Upper lobe of left lung (tissue), 6 donors: ENCODE data around the gene PRIMPOL. TPM values are rescaled to one million over a fixed set of nuclear protein-coding genes. Genes with fewer than 3 reads are reported as not detected.

Experiments used
- ATAC-seq, 2 donors: fragments of 200-7000 bp; cut with Tn5 transposase; one replicate each; pipeline ENCODE4 v1.9.1; 2022; ENCODE audit warnings: mild to moderate bottlenecking in 2 of 2, moderate library complexity in 2 of 2; ENCODE audit not compliant: low FRiP score in 2 of 2
- DNase-seq, 2 donors: peaks; one replicate each; pipeline ENCODE4 v3.0.0-alpha.2; 2019 to 2020
- H3K27ac ChIP-seq, 4 donors: fragments of 200-600 bp; sonication (generic); one replicate each; pipeline ENCODE4 v1.5.1; 2016 to 2019
- H3K27me3 ChIP-seq, 4 donors: fragments of 200-600 bp; sonication (generic); one replicate each; pipeline ENCODE4 v1.5.1; 2017 to 2019
- H3K36me3 ChIP-seq, 4 donors: fragments of 200-600 bp; sonication (generic); one replicate each; pipeline ENCODE4 v1.5.1; 2016 to 2019
- H3K4me1 ChIP-seq, 4 donors: fragments of 200-600 bp; sonication (generic); one replicate each; pipeline ENCODE4 v1.5.1; 2018 to 2019
- H3K4me3 ChIP-seq, 4 donors: fragments of 200-600 bp; sonication (generic); one replicate each; pipeline ENCODE4 v1.5.1; 2017 to 2019; ENCODE audit warnings: mild to moderate bottlenecking in 2 of 4, moderate library complexity in 1 of 4
- H3K9me3 ChIP-seq, 4 donors: fragments of 200-600 bp; sonication (generic); one replicate each; pipeline ENCODE4 v1.5.1; 2018 to 2019
- EP300 ChIP-seq, 4 donors: sonication (generic); formaldehyde crosslinking; IDR thresholded peaks; one replicate each; pipeline ENCODE4 v1.5.1; 2017; ENCODE audit warnings: antibody characterized with exemption in 4 of 4, control low read depth in 2 of 4
- POLR2A ChIP-seq, 4 donors: fragments of 450-650 bp; IDR thresholded peaks; one replicate each; pipeline ENCODE4 v1.5.1; 2016 to 2017; ENCODE audit warnings: antibody characterized with exemption in 4 of 4, mild to moderate bottlenecking in 2 of 4
- POLR2AphosphoS5 ChIP-seq, 2 donors: sonication (generic); formaldehyde crosslinking; IDR thresholded peaks; one replicate each; pipeline ENCODE4 v1.5.1; 2017; ENCODE audit warnings: antibody characterized with exemption in 2 of 2
- WGBS, 2 donors: methylation state at CpG; one replicate each; pipeline ENCODE4 v1.1.5; 2017 to 2018; 5-methylcytosine and 5-hydroxymethylcytosine counted together
- total RNA-seq, 6 donors: library from RNA; depleted of rRNA in 4 of 6; stranded (reverse); fragments of >200 nt in 4 of 6; gene quantifications; one replicate each; pipeline versions ENCODE4 v1.1.0 to v1.2.1, GENCODE V29; 2016 to 2021
- TF ChIP-seq, protein P1 (sequence below), 6 experiments: fragments of 450-650 bp in 4 of 6; fragments of 200-600 bp in 2 of 6; sonication (generic) in 2 of 6; IDR thresholded peaks; one replicate each; pipeline ENCODE4 v1.5.1; 2016 to 2019; ENCODE audit warnings: antibody characterized with exemption in 6 of 6
- donor health status: DM: no; HTN: no; CAD: no; lungs with moderate emphysema.
- donor health status: DM: no; HTN: yes; CAD: no; lungs with severe emphysema.

PRIMPOL gene
- total RNA-seq, 6 donors from 2014 or later, result 7.0 to 21.0 (median 13.3) TPM

DNA sequence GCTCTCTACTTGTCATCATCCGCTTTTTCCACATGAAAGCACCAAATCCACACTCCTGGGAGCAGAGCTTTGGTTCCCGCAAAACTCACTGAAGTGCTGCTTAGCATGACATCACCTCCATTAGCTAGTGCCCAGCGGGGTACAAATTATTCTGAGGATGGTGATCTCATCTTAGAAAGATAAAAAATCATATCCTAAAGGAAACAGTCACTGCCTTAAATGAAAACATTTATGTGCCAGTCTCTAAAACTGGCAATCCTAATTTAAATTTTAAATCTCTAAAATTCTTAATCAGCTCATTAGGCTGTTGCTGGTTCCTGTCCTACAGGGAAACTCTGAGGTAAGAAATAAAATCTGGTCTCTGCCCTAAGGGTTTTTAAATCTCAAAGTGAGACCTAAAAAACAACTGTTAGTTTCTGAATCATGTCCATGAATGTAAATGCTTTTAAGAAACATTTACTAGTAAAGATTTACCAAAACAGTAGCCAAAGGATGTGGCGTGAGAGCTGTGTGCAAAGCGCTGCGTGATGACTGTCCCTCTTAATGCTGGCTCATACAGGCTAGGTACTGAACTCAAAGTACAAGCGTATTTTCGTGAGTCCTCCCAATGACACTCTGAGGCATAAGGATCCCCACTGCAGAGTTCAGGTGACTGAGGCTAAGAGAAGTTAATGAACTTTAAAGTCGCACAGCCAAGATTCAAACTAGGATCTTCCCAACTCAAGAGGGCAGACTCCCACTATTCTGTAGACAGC, 4.8 kb upstream of the PRIMPOL start:
- 82 to 83% methylated on average over 9 of the region's 9 CpGs for WGBS, 2 donors
- H3K27ac ChIP-seq, result peak overlapping the region in 1 of 4 donors; percentile 20

DNA sequence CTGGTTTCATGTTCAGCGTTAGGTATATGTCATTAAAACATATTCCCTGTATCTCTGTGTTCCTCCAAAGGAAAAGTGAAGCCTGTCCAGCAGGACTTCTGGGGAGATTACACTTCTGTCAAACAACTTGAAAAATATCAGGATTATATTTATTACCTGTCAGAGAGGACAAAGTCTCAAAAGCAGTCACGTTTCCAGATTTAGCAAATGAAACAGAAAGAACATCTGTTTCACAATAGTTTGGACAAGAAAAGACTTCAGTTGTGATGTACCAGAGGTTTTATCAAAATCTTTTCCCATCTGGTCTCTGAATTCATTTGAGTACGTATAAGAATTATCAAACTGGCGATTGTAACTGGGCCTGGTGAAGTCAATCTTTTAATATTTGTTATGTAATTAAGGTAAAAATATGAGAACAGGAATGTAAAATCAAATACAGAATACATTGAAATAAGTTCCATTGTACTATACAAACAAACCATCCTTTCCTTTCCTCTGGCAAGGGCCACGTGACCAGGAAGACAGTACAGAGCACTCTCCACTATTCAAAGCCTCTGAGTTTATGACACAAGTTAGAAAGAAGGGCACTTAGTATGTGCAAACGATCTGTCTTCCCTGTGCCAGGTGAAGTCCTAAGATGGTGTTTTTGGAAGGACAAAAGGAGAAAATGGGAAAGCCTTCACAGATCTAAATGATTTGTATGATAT, 3.5 kb upstream of the PRIMPOL start:
- Histone ChIP-seq H3K4me1 (peaks cover 34 to 54% (median 42%) of the 10 kb centered on the region in 4 donors), H3K27me3 (no peaks in the 10 kb centered on the region), H3K36me3 (peaks cover 0 to 3% (median 0%) of the 10 kb centered on the region in 4 donors), H3K27ac (peak overlapping the region in 2 of 4 donors; percentile 13 to 20), H3K4me3 (no peak overlapping the region), H3K9me3 (no peaks in the 10 kb centered on the region)
- DNase-seq (no peak), ATAC-seq (no peak)
- WGBS, 2 donors, result 36 to 39% methylated on average over 6 of the region's 6 CpGs
- TF ChIP-seq EP300 (IDR thresholded peaks at IDR 0.05), result no peak
- TF ChIP-seq, protein P1, sequence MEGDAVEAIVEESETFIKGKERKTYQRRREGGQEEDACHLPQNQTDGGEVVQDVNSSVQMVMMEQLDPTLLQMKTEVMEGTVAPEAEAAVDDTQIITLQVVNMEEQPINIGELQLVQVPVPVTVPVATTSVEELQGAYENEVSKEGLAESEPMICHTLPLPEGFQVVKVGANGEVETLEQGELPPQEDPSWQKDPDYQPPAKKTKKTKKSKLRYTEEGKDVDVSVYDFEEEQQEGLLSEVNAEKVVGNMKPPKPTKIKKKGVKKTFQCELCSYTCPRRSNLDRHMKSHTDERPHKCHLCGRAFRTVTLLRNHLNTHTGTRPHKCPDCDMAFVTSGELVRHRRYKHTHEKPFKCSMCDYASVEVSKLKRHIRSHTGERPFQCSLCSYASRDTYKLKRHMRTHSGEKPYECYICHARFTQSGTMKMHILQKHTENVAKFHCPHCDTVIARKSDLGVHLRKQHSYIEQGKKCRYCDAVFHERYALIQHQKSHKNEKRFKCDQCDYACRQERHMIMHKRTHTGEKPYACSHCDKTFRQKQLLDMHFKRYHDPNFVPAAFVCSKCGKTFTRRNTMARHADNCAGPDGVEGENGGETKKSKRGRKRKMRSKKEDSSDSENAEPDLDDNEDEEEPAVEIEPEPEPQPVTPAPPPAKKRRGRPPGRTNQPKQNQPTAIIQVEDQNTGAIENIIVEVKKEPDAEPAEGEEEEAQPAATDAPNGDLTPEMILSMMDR (IDR thresholded peaks at IDR 0.05), result no peak
- no peak for TF ChIP-seq POLR2AphosphoS5 (IDR thresholded peaks at IDR 0.05)
- TF ChIP-seq POLR2A (IDR thresholded peaks at IDR 0.05), result no peak

More for the DNA sequence above, 4.8 kb upstream of the PRIMPOL start:
- Histone ChIP-seq H3K27me3 (no peaks in the 10 kb centered on the region), H3K36me3 (peaks cover 0 to 3% (median 0%) of the 10 kb centered on the region in 4 donors), H3K4me3 (no peak overlapping the region), H3K4me1 (peaks cover 28 to 45% (median 35%) of the 10 kb centered on the region in 4 donors), H3K9me3 (no peaks in the 10 kb centered on the region)
- no peak for TF ChIP-seq EP300 (IDR thresholded peaks at IDR 0.05)
- TF ChIP-seq POLR2A (IDR thresholded peaks at IDR 0.05), result no peak
- TF ChIP-seq POLR2AphosphoS5 (IDR thresholded peaks at IDR 0.05), result no peak
- TF ChIP-seq, protein P1 (IDR thresholded peaks at IDR 0.05), result no peak
- DNase-seq, result no peak
- no peak for ATAC-seq

DNA sequence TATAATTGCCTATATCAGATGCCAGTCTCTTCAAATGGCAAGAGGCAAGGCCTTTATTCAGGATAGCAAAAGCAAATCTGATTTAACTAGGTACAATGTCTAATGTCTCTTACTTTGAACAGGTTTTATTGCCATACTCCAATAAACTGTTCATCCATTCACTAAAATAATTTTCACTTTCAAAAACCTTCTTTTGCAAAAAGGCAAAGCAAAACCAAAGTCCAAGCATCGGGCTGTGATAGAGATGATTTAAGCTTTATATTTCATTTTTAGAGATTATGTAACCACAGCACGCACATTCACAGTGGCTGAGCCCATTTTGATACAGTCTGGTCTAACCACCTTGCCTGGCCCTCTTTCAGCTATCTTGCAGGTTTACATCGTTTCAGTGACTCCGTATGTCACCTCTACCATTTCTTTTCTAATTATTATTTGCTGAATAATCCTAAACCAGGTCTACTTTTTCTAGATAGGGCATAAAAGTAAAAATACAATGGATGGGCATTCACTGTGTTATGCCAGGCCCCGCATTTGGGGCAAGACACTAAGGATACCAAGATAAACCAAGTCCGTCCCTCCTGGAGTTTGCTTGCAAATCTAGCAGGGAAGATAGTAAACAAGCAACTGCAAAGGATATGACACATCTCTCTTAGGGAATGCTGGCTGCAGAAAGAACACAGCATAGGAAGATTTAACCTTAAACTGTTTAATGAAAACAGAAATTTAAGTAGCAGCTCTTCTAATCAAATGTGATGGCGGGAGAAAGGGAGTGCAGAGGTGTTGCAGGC, 2.1 kb upstream of the PRIMPOL start:
- peak overlapping the region; percentile 97 to 99 (median 98) for H3K27ac ChIP-seq
- DNase-seq (no peak), ATAC-seq (no peak)
- H3K36me3 ChIP-seq, result peaks cover 0 to 3% (median 0%) of the 10 kb centered on the region in 4 donors
- H3K4me1 ChIP-seq, result peaks cover 34 to 49% (median 40%) of the 10 kb centered on the region in 4 donors
- H3K9me3 ChIP-seq, result no peaks in the 10 kb centered on the region
- H3K27me3 ChIP-seq, result no peaks in the 10 kb centered on the region
- TF ChIP-seq POLR2A (IDR thresholded peaks at IDR 0.05) (no peak), POLR2AphosphoS5 (IDR thresholded peaks at IDR 0.05) (no peak), EP300 (IDR thresholded peaks at IDR 0.05) (no peak)
- TF ChIP-seq, protein P1 (IDR thresholded peaks at IDR 0.05), result no peak
- WGBS, 2 donors, result 63 to 74% methylated on average over 7 of the region's 7 CpGs
- H3K4me3 ChIP-seq, result peak overlapping the region; percentile 73 to 96 (median 83)

DNA sequence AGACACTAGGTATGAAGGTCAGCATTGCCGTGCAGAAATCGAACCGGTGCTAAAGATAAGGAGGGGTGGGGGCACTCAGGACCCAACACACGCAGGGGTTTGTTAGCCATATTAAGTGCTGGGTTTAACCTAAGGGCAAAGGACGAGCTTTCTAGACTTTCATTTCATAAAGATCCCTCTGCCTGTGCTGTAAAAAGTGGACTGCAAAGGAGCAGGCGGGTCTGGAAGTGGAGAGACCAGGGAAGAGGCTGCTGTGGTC, 1.6 kb upstream of the PRIMPOL start:
- TF ChIP-seq, protein P1 (IDR thresholded peaks at IDR 0.05), result no peak
- no peak for TF ChIP-seq POLR2A (IDR thresholded peaks at IDR 0.05)
- TF ChIP-seq EP300 (IDR thresholded peaks at IDR 0.05), result no peak
- TF ChIP-seq POLR2AphosphoS5 (IDR thresholded peaks at IDR 0.05), result no peak
- 7% methylated on average over 6 of the region's 6 CpGs for WGBS, 2 donors
- ATAC-seq (no peak), DNase-seq (no peak)
- Histone ChIP-seq H3K36me3 (no peaks in the 10 kb centered on the region), H3K4me1 (peaks cover 34 to 49% (median 40%) of the 10 kb centered on the region in 4 donors), H3K9me3 (no peaks in the 10 kb centered on the region), H3K27ac (peak overlapping the region; percentile 97 to 99 (median 98)), H3K4me3 (peak overlapping the region; percentile 73 to 96 (median 83)), H3K27me3 (no peaks in the 10 kb centered on the region)
